Hematopoietic multipotent progenitor cell treated with erythropoietin and hydrocortisone succinate and interleukin-3 and kit ligand, for 15 days (in vitro differentiated cells): ENCODE measurements around the gene MKS1.

ENCODE experiments used
- DNase-seq: peaks from one replicate; pipeline ENCODE4 v3.0.0-alpha.2; 2015; ENCODE audit warnings: low spot score

MKS1 gene

DNA sequence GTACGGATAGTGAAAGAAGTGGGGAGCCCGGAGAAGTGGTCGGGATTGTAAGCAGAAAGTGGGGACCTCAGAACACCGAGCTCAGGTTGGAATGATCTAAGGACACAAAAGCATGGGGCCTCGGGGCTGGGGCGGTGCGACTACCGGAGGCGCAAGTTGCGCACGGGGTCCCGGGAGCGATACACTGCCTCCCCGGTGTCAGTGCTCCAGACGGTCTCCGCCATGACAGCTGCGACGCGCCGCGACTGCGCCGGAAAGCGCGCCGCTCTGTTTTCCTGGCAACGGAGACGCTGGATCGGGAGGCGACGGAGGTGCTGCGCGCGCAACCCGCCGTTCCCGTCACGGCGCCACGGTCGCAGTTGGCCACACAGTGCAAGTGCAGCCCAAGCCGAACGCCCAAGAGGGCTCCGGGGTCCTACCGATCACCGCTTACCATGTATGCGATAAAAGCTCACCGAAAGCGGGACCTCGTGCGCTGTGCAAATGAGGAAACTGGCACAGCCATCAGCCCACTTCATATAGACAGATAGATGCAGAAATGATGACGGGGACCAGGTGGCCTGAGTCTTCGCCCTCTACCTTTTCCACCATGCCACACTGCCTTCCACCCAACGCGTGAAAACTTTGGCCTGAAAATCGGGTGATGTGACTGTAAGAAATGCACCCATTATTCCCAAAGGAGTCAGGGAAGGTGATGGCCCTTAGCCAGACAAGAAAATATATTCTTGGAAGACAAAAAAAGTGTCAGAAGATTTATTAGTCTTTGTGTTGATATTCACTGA, at the start of gene MKS1:
Gene MKS1, minus strand, starts transcription at position 249 of the 782 bp plus-strand sequence. Its CDS starts 25 bp downstream, at position 224.
- peak; percentile 90 for DNase-seq

DNA sequence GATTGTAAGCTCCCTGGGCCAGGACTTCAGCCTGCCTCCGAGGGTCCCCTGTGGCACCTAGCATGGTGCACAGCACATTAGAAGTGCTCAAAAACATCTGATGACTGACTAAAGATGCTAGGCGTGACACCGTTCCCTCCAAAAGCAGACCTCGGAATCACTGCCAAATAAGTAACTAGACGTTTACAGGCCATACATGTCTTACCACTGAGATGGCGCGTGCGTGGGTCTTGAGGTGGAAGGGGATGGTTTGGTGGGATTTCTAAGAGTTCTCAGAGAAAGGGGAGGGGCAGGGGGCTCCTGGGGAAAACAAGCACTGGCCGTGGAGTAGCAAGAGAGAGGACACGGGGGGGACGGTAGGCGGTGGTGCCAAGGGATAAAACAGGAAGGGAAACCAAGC, 49.3 kb upstream of the MKS1 start:
- DNase-seq: no peak

DNA sequence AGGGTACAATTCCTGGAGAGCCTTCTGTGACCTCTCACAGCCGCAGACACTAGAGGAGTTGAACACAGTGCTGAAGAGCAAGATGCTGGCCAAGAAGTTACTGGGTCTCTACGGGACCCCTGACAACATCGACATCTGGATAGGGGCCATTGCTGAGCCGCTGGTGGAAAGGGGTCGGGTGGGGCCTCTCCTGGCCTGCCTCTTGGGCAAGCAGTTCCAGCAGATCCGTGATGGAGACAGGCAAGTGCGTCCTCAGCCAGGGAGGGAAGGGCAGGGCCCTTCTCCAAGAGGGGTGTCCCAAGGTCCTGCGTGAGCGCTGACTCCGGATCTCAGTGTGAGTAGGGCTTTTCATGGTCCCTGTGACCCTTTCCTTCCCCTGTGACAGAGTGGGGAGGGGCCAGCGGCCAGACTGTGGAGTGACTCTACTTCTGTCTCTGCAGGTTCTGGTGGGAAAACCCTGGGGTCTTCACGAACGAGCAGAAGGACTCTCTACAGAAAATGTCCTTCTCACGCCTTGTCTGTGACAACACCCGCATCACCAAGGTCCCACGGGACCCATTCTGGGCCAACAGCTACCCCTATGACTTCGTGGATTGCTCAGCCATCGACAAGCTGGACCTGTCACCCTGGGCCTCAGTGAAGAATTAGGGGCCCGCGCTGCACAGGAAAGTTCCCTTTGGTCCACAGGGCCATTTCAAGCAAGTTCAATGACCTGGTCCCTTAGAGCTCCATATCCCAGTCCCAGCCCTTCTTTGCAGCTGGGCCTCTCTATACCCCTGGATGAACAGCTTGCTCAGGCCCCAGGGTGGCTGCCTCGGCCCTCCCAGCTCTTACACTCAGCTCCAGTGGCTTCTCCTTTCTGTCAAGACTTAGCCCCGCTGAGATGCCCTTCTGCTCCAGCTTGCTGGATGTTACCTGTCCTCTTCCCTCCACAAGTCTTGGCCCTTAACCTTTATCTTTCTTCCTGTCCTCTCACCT, 48.6 kb upstream of the MKS1 start:
- no peak for DNase-seq

DNA sequence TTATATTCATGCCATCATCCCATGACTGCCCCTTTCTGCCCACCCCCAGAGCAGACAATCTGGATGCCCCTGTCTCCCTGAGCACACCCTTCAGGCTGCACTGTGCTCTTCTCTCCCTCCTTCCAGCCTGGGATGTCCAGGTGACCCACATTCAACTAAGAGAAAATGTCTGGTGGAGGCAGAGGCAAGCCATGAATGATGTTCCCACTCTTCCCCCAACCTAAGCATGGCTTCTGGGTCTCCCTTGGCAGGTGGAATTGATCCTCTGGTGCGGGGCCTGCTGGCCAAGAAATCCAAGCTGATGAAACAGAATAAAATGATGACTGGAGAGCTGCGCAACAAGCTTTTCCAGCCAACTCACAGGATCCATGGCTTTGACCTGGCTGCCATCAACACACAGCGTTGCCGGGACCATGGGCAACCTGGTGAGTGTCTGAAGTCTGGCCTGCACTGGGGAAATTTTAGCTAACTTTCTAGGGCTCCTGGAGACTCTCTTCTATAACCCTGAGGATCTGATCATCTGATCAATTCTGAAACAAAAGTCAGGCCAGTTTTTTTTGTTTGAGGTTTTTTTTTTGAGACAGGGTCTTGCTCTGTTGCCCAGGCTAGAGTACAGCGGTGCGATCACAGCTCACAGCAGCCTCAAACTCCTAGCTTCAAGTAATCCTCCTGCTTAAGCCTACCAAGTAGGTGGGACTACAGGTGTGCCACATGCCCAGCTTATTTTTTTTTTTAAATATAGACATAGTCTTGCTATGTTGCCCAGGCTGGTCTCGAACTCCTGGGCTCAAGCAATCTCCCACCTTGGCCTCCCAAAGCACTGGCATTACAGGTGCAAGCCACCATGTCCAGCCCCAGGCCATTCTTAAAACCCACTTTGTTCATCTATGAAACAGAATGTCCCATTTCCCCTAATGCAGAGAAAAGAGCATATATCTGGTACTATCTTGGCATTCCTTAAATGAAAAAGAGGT, 47.1 kb upstream of the MKS1 start:
- DNase-seq: no peak

DNA sequence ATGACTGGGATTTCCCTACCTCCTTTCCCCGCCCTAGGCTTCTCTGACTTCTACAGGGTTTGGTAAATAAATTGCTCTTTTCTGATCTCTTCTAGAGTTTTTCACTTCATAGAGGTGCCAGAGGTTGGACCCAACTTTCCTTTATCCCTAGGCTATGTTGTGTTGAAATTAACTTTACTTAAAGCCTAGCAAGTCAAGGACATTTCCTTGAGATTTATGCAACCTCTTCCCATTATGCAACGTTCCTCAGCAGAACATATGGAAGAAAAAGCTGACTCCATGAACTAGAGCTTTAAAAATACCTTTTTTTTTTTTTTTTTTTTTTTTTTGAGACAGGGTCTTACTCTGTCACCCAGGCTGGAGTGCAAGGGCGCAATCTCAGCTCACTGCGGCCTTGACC, 46.2 kb upstream of the MKS1 start:
- no peak for DNase-seq

DNA sequence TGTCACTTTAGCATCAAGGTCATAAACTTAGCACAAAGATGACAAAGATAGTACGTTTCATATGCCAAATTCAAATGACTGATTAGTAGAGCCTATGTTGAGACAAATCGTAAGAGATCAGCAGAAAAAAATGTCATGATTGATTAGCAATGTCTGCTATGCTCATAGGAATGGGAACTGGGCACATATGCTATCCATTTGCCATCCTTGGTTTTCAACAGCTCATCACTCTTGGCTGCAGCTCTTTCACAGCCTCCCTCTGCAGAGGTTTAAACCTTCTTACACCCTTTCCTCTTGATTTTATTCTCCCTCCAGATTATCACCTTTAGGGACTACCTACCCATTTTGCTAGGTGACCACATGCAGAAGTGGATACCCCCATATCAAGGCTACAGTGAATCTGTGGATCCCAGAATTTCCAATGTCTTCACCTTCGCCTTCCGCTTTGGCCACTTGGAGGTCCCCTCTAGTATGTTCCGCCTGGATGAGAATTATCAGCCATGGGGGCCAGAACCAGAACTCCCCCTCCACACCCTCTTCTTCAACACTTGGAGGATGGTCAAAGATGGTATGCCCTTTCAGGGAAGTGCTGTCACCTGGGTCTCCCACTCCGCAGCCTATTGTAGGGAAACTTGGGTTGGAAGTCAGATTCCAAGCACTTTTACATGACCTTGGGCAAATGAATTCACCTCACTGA, 45.5 kb upstream of the MKS1 start:
- DNase-seq: no peak

DNA sequence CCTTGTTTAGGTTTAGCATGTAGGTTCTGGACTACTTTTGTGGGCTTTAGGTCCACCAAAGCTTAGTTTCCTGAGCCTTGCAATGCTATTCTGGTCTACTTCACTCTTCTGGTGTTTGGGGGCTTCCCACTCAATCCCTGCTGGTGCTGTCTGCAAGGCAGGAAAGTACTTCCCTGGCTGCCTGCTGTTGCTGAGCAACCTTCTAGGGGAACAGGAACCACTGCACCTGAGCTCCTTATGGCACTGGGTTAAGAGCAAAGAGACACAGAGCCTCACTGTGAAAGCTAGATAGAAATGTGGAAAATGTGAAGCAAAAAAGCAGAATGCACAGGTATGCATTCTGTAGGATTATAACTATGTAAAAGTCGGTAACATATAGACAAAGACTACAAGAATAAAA, 44.7 kb upstream of the MKS1 start:
- DNase-seq: no peak

DNA sequence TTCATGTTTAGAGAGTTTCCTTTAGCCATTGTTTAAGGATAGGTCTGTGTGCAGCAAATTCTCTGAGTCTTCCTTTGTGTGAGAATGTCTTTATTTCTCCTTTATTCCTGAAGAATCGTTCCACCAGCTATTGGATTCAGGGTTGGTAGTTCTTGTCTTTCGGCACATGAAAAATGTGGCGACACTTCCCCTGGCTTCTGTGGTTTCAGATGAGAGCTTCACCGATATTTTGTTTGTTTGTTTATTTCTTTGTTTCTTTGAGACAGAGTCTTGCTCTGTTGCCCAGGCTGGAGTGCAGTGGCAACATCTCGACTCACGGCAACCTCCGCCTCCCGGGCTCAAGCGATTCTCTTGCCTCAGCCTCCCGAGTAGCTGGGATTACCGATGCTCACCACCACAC, 43.1 kb upstream of the MKS1 start:
- DNase-seq: no peak

DNA sequence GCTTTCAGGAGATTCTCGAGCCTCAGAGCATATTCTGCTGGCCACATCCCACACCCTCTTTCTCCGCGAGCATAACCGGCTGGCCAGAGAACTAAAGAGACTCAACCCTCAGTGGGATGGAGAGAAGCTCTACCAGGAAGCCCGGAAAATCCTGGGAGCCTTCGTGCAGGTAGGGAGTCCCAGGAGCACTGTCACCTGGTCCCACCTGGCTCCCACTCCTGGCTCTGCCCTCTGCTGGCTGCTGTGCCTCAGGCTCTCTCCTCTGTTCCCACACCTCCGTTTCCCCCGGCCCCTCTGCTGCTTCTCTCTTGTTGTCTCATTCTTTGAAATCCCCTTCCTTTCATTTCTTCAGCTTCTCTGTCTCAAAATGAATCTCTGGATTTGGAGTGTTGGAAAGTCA, 35.7 kb upstream of the MKS1 start:
- no peak for DNase-seq

DNA sequence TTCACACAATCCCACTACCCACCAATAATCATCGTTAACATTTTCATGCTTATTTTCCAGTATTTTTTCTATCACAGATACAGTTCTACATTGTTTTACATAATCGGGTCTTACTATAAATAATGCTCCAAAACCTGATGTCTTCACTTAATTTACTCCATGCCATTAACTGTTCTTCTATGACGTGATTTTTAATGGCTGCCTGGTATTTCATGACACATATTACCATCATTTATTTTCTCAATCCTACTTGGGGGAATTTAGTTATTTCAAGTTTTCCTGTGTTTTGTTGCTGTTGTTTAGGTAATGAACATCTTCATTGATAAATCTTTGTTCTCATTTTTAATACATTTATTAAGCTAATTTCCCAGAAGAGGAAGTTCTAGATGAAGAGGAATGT, 34.0 kb upstream of the MKS1 start:
- no peak for DNase-seq

DNA sequence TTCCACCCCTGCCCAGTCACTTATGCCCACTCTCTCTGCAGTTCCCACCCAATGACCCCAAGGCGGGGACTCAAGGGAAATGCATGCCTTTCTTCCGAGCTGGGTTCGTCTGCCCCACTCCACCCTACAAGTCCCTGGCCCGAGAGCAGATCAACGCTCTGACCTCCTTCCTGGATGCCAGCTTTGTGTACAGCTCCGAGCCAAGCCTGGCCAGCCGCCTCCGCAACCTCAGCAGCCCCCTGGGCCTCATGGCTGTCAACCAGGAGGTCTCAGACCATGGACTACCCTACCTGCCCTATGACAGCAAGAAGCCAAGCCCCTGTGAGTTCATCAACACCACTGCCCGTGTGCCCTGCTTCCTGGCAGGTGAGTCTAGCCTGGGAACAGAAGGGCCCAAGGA, 33.1 kb upstream of the MKS1 start:
- DNase-seq: no peak

DNA sequence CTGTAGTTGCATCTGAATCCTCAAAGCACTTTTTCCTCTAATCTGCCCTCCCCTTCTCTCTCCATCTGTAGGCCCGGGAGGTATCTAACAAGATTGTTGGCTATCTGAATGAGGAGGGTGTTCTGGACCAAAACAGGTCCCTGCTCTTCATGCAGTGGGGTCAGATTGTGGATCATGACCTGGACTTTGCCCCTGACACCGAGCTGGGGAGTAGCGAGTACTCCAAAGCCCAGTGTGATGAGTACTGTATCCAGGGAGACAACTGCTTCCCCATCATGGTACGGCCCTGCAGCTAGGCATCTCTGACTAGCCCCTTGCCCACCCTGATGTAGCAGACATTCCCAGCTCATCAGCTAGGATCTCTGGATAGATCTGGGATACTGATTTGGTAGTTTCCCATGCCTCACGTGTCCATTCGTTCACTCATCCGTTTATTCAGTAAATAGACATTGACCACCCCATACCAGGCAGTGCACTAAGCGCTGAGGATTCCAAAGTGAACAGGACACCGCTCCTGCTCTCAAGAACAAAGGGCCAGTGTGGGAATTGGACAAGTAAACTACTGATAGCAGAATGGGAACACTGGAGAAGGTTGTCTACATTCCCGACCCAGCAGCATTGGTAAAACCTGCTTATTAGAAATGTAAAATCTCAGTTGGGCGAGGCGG, 31.4 kb upstream of the MKS1 start:
- DNase-seq: no peak

DNA sequence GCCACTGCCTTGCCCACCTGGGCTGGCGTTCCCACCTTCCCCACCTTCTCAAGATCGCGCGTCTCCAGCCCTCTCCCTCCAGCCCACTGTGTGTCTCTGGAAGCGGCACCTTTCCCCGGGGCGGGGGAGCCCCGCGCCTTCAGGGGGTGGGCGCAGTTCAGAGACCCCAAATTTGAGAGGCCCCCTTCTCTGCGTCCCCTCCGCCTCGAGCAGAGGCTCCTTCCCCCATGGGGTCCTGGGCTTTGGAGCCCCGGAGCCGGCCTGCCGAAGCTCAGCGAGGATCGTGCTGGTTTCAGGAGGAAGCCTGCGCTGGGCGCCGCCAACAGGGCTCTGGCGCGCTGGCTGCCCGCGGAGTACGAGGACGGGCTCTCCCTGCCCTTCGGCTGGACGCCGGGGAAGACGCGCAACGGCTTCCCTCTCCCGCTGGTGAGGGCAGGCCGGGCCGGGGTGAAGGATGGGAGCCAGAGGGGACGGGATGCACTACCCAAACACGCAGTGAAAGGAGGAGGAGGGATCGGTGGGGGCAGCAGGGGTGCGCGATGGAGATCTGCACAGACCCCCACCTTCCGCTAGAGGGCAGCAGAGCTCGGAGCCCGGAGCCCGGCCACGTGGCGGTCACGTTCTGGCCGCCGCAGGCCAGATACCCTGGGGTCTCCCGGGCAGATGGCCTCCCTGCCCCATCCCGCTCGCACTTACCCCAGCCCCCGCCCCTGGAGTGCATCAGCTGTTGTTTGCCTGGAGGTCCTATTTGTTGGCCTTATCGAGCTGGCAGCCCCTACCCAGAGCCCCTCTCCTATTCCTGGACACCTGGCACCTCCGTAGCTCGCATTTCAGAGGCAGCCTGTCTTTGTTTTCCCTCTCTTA, 30.4 kb upstream of the MKS1 start:
- DNase-seq: peak; percentile 65

DNA sequence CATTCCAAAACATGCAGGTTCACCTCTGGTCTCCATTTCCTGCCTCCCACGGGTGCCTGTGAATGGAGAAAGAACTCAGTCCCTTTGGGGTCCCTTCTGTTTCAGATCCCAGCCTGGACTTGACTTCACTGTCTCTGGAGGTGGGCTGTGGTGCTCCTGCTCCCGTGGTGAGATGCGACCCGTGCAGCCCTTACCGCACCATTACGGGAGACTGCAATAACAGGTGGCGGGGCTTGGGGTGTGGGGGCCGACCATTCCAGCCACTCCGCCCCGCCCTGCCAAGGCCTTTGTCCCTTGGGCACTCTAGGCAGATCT, 29.9 kb upstream of the MKS1 start:
- no peak for DNase-seq

DNA sequence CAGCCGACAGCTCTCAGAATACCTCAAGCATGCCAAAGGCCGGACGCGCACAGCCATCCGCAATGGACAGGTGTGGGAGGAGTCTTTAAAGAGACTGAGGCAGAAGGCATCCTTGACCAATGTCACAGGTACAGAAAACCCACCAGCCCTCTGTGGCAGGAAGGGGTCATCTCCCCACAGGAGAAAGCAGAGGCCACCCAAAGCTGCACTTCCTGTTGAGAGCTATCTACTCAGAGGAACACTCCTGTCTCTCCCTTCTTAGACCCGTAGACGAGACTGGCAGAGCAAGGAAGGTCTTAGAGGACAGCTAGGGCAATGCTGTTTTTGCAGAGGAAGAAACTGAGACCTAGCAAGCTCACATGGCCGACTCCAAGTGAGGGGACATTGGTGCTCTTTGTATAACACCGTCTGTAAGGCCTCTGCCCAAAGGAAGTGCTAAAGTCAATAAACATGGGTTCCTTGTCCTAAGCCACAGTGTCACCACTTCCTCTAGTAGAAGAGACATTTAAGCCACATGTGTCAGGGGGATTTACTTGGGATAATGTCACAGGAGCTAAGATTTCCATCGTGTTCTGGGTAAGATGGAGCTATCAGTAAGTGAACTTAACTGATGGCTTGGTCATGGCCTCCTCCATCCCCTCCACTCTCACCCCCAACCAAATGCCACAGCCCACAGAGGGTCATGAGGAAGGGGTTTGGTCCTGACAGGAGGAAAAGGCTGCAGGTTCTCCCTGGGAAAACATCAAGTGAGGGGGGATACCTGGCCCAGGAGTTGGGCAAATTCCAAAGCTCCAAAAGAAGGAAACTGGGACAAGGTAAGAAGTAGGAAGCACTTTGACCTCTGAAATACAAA, 28.7 kb upstream of the MKS1 start:
- DNase-seq: no peak

DNA sequence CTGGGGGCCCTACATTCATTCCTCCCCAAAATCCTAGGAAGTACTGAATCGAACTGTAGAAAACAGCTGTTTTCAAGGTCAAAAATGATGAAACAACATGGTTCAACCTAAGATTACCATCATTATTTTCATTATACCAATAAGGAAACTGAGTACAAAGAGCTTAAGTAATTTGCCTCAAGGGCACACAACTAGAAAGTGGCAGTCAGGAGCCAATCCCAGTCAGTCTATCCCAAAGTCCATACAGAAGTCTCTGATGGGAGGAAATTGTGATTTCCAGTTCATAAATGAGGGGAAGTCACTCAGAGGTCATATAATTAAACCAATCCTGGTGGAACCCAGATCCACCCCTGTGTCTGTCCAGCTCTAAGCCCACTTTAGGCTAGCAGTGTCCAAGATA, 27.7 kb upstream of the MKS1 start:
- DNase-seq: no peak

DNA sequence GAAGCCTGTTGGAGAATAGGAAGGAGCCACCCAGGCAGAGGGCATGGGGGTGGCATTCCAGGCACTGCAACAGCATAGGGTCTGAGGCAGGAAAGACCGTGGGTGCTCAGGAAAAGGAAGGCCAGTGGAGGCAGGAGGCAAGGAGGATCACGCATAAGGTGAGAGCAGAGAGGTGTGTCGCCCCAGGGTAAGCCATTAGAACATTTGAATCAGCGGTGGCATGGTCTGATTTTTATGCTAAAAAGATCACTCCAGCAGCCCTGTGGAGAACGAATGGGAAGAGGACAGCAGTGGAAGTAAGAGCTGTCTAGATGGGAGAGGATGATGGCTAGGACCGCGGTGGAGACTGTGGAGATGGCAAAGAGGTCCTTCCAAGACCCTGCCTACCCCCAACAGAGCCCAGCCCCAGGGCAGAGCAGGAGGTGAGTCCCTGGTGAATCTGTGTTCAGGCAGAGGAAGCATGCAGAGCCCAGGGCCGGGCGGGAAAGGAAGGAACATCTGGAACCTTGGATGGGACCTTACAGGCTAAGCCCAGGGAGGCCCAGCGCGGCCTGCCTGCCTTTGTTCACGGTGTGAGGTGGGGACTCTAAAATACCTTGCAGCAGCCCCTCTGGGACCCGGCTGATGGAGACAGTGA, 27.2 kb upstream of the MKS1 start:
- DNase-seq: no peak

DNA sequence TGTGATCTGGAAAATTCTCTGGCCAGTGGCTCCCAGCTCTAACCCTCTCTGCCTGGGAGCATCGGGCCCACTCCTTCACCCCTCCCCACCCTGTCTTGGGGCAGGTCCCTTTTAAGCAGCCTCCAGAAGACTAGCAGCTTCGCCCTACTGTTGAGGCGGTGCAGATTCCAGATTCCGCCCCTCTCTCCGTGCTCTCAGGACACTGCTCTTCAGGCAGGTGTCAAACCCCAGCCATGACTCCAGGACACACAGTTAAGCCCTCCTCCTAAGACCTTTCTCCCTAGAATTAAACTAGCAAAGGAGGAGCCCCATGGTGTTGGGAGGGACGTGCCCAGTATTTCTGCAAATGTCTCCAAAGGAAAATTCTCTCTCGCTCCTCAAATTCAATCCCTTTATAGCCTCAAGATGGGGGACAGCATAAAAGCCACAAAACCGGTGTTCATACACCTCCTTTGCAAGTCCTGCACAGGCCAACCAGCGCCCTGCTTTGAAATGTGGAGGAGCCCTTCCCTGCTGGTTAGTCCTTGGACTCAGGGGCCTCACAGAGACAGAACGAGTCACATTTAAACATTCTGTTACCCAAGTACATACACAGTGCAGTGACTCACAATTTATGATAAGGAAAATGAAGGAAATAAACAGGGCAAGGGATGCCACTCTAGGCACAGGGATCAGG, 26.5 kb upstream of the MKS1 start:
- DNase-seq: no peak
